Stimulated activated CD4-positive, alpha-beta T cell treated with anti-CD3 and anti-CD28 coated beads, TNF-alpha, amount 100 ng/mL, for 24 hours (primary cell): Measurements from ENCODE around the gene CREBBP.
"Not testable (repeated sequence)": the region's sequence is repeated elsewhere in the genome, so short reads cannot be mapped to it uniquely, and the experiment has no call there.

ENCODE experiments used
- DNase-seq, 3 experiments: peaks; one replicate each; pipeline ENCODE4 v3.0.0-alpha.2; 2020; ENCODE audit warnings: low read depth in 3 of 3

Gene CREBBP

DNA sequence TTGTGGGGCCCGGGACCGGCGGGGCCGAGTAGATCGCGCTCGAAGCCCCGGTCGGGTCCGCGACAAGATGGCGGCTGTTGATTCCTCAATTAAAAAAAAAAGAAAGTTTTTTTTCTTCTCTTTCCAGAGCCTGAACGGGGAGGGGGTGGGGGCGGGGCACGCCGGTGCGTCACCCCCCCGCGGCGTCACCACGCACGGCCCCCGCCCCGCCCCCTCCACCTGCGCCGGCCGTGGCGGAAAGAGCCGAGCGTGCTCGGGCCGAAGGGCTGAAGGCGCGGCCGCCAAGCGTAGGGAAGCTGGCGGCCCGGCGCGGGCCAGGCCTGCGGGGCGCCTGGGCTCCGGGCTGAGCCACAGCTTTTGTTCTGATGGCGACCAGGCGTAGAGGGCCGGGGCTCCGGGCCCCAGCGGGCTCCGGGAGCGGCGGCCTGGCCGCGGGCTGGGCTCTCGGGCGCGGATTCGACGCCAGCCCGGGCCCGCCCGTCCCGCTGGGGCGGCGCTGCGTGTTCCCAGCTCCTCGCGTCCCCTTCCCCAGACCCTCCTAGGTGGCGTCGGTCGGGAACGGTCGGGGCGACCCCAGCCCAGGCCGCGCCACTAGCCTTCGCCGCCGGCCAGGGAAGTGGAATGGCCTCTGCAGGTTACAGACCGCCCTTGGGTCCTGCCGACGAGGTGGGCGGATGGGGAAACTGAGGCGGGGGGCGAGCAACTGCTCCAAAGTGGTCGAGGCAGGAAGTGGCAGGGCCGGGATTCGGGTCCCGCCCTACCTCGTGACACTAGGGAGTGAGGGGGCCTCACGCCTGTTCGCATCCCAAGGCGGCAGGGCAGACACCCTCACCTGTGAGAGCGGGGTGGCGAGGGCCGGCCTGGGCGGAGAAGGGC is at the start of gene CREBBP:
TSS of gene CREBBP (minus strand) at position 91 of the 876 bp plus-strand sequence. CDS start 797 bp downstream, outside the sequence.
- DNase-seq: peak; percentile 70 to 82 (median 76)

GRCh38 chr16:3927147-3927546 is 46.6 kb upstream of the CREBBP start:
- not testable (repeated sequence) for DNase-seq

DNA sequence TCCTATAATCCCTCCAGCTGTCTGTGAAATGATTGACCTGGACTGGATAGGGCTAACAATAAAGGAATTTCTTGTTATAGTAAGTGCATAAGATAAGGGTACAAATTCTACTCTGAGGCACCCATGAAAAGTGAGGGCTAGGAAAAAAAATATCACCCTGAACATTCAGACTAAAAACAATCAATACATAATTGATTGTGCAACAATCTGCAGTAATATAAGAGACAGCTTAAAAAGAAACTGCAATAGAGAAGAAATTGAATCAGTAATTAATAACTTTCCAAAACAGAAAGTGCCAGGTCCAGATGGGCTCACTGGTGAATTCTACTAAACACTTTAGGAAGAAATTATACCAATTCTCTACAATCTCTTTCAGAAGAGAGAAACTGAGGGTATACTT is 44.2 kb upstream of the CREBBP start:
- DNase-seq: no peak

GRCh38 chr16:3922241-3922640 is 41.7 kb upstream of the CREBBP start:
- no peak for DNase-seq

DNA sequence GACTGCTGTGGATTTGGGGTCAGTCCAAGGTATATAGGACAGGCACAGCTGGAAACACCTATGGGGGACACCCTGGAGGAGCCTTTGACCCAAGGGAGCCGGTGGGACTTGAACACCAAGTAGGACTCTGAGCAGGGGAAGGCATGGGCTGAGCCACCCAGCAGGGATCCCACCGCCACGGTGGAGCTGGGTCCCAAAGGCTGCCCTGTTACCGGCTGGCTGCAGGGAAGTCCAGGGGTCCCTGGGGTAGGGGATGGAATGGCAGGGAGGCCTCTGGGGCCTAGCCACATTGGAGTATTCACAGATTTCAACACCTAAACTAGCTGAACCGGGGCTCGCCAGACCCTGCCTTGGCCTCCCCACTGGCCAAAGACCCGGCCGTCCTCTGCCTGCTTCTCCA is 39.7 kb upstream of the CREBBP start:
- no peak for DNase-seq

- DNase-seq: no peak
Measured at GRCh38 chr16:3919413-3919812, 38.9 kb upstream of the CREBBP start.

- DNase-seq: no peak
Measured at GRCh38 chr16:3915426-3916260, 35.1 kb upstream of the CREBBP start.

- no peak for DNase-seq
Measured at GRCh38 chr16:3912897-3913296, 32.4 kb upstream of the CREBBP start.

- no peak for DNase-seq
Measured at GRCh38 chr16:3912373-3912772, 31.9 kb upstream of the CREBBP start.

- not testable (repeated sequence) for DNase-seq
Measured at GRCh38 chr16:3911741-3912140, 31.2 kb upstream of the CREBBP start.

DNA sequence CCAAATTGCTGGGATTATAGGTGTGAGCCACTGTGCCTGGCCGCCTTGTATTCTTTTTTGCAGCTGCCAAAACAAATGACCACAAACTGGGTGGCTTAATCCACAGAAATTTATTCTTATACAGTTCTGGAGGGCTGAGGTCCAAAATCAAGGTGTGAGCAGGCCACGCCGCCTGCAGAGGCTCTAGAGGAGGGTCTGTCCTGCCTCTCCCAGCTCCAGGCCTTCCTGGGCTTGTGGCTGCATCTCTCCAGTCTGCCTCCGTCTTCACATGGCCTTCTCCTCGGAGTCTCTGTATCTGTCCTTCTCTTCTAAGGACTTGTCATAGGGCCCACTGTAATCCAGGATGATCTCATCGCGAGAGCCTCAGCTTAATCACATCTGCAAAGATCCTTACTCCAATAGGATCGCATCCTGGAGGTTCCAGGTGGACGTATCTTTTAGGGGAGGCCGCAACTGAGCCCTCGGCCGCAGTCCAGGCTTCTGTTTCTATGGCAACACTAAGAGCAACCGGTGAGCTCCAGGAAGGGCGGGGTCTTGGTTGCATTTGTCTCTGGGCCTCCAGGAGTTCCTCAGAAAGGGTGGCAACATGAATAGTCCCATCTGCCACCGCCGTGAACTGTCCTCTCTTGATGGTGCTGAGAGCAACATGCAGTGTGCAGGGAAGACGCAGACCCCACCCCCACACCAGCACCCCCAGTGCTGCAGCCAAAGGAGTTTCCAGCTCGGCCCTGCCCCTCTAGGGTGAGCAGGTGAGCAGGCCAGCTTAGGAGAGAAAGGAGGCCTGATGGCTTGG is 29.5 kb upstream of the CREBBP start:
- no peak for DNase-seq

DNA sequence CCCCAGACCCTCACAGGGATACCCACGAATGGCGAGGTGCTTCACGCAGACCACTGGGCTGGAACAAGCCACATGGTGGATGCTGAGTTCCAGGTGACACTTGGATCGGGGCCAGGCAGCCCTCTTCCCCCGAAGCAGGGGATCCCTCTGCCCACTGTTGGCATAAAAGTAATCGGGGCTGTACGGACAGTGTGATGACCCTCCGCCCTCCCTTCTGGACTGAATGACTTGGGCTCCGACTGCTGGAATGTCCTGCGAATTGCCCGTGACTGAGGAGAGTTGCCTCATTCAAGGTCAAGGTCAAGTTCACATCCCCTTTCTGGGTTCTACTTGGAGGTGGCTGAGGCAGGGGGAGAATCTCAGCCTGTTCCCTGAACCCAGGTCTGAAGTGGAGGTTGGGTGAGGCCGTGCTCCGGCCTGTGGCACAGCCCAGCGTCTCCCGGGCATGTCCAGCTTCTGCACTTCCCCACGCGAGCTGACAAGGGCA is 28.5 kb upstream of the CREBBP start:
- no peak for DNase-seq

GRCh38 chr16:3907586-3907985 is 27.1 kb upstream of the CREBBP start:
- DNase-seq: no peak

DNA sequence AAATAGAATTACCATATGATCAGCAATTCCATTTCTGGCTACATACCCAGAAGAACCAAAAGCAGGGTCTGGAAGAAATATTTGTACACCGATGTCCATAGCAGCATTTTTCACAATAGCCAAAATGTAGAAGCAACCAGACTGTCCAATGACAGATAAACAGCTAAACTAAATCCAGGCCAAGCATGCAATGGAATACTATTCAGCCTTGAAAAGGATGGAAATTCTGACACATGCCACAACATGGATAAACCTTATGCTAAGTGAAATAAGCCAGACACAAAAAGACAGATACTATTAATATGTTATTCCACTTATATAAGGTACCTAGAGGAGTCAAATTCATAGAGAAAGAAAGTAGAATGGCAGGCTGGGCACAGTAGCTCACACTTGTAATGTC is 25.9 kb upstream of the CREBBP start:
- no peak for DNase-seq

DNA sequence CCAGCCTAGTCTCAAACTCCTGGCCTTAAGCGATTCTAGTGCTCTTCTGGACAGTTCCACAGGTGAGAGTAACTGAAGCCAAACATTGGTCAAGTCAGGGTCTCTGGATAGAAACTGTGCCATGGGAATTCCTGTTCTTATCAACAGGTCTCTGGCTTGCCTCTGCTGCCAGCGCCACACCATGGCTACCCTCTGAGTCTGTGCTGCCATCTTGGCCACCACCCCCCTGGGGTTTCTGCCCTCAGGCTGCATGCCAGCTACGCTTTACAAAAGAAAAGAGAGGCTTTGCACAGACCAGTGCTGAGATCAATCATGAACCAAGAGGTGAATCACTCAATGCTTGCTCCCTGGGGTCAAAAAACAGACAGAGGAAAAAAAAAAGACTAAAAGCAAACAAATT is 24.4 kb upstream of the CREBBP start:
- no peak for DNase-seq

GRCh38 chr16:3890091-3890490 is 9.6 kb upstream of the CREBBP start:
- no peak for DNase-seq

GRCh38 chr16:3889059-3889458 is 8.5 kb upstream of the CREBBP start:
- DNase-seq: no peak

DNA sequence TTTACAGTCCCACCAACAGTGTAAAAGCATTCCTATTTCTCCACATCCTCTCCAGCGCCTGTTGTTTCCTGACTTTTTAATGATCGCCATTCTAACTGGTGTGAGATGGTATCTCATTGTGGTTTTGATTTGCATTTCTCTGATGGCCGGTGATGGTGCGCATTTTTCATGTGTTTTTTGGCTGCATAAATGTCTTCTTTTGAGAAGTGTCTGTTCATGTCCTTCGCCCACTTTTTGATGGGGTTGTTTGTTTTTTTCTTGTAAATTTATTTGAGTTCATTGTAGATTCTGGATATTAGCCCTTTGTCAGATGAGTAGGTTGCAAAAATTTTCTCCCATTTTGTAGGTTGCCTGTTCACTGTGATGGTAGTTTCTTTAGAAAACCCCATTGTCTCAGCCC is 5.5 kb upstream of the CREBBP start:
- DNase-seq: not testable (repeated sequence)

DNA sequence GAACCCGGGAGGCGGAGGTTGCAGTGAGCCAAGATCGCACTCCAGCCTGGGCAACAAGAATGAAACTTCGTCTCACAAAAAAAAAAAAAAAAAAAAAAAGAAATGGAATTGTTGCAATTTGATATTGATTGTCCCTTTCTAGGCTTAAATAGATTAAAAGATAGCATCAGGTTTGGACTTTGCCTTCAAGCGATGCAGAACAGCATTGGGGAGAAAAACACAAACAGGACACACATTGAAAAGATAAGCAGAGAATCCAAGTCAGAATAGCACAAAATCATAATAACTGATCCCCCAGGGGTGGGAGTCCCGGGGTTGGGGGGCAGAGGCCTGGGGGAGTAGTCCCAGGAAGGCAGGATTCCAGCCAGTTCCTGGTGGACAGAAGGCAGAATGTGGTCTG is 3.9 kb upstream of the CREBBP start:
- DNase-seq: no peak

GRCh38 chr16:3882531-3882930 is 2.0 kb upstream of the CREBBP start:
- no peak for DNase-seq

- no peak for DNase-seq
Measured at GRCh38 chr16:3881499-3881990, 1.0 kb upstream of the CREBBP start.
